H9 (cell line): ENCODE data around the gene SKIL. TPM values are rescaled to one million over a fixed set of nuclear protein-coding genes. Genes with fewer than 3 reads are reported as not detected.
A peak's percentile ranks its signal among the peaks of the same experiment; 100 is the strongest.

Experiments
- DNase-seq: peaks from one replicate; pipeline ENCODE4 v3.0.0-alpha.2; 2017
- H2AFZ ChIP-seq: one replicate; pipeline ENCODE4 v1.6.1; 2013; ENCODE audit warnings: mild to moderate bottlenecking, low read length, control low read depth, moderate library complexity
- H2AK5ac ChIP-seq: 2 replicates; pipeline ENCODE4 v1.6.1; 2013; ENCODE audit warnings: low read length, control low read depth, mixed read lengths; ENCODE audit not compliant: insufficient read length
- H2BK120ac ChIP-seq: one replicate; pipeline ENCODE4 v1.6.1; 2013; ENCODE audit warnings: low read depth, mild to moderate bottlenecking, low read length, control low read depth, inconsistent platforms; ENCODE audit not compliant: poor library complexity, severe bottlenecking
- H2BK12ac ChIP-seq: 2 replicates; pipeline ENCODE4 v1.6.1; 2013; ENCODE audit warnings: low read length, control low read depth, mixed read lengths, low read depth; ENCODE audit not compliant: insufficient read length
- H2BK15ac ChIP-seq: 2 replicates; pipeline ENCODE4 v1.6.1; 2013; ENCODE audit warnings: low read depth, low read length, control low read depth
- H2BK20ac ChIP-seq: one replicate; pipeline ENCODE4 v1.6.1; 2013; ENCODE audit warnings: low read depth, mild to moderate bottlenecking, low read length, control low read depth, inconsistent platforms; ENCODE audit not compliant: poor library complexity, severe bottlenecking
- H2BK5ac ChIP-seq: 2 replicates; pipeline ENCODE4 v1.6.1; 2013; ENCODE audit warnings: low read length, control low read depth, mixed read lengths; ENCODE audit not compliant: insufficient read length
- H3K14ac ChIP-seq: 2 replicates; pipeline ENCODE4 v1.6.1; 2013; ENCODE audit warnings: low read length, control low read depth; ENCODE audit not compliant: insufficient read depth
- H3K18ac ChIP-seq: 2 replicates; pipeline ENCODE4 v1.6.1; 2013; ENCODE audit warnings: low read depth, mild to moderate bottlenecking, mixed read lengths, low read length, control low read depth; ENCODE audit not compliant: insufficient read length
- H3K23ac ChIP-seq: 2 replicates; pipeline ENCODE4 v1.6.1; 2013; ENCODE audit warnings: low read length, control low read depth, mixed read lengths, low read depth; ENCODE audit not compliant: insufficient read length
- H3K23me2 ChIP-seq: 2 replicates; pipeline ENCODE4 v1.6.1; 2013; ENCODE audit warnings: low read depth, mild to moderate bottlenecking, mixed read lengths, low read length, control low read depth; ENCODE audit not compliant: insufficient read length, poor library complexity, severe bottlenecking
- H3K27ac ChIP-seq: 2 replicates; pipeline ENCODE4 v1.5.1; 2013; ENCODE audit warnings: low read length, control low read depth, mixed read lengths, low read depth; ENCODE audit not compliant: insufficient read length
- H3K27me3 ChIP-seq: 2 replicates; pipeline ENCODE4 v1.6.1; 2013; ENCODE audit warnings: low read length, control low read depth, inconsistent platforms; ENCODE audit not compliant: insufficient read depth
- H3K4ac ChIP-seq: 2 replicates; pipeline ENCODE4 v1.6.1; 2013; ENCODE audit warnings: low read depth, mild to moderate bottlenecking, control low read depth, inconsistent platforms, low read length, moderate library complexity
- H3K4me1 ChIP-seq: 2 replicates; pipeline ENCODE4 v1.6.1; 2013; ENCODE audit warnings: low read length, control low read depth, inconsistent platforms; ENCODE audit not compliant: insufficient read depth
- H3K4me2 ChIP-seq: 2 replicates; pipeline ENCODE4 v1.6.1; 2013; ENCODE audit warnings: low read length, control low read depth, mixed read lengths; ENCODE audit not compliant: insufficient read length, insufficient read depth
- H3K56ac ChIP-seq: 2 replicates; pipeline ENCODE4 v1.6.1; 2013; ENCODE audit warnings: low read depth, mild to moderate bottlenecking, mixed read lengths, low read length, control low read depth; ENCODE audit not compliant: insufficient read length
- H3K79me1 ChIP-seq: 2 replicates; pipeline ENCODE4 v1.6.1; 2013; ENCODE audit warnings: low read depth, mild to moderate bottlenecking, moderate library complexity, low read length, control low read depth, inconsistent platforms; ENCODE audit not compliant: insufficient read depth, poor library complexity, severe bottlenecking
- H3K79me2 ChIP-seq: 2 replicates; pipeline ENCODE4 v1.6.1; 2013; ENCODE audit warnings: low read length, control low read depth, inconsistent platforms; ENCODE audit not compliant: insufficient read depth
- H3K9ac ChIP-seq: 2 replicates; pipeline ENCODE4 v1.6.1; 2013; ENCODE audit warnings: low read length, control low read depth, mixed read lengths; ENCODE audit not compliant: insufficient read length; ENCODE audit errors: extremely low read depth
- H3K9me3 ChIP-seq: one replicate; pipeline ENCODE4 v1.6.1; 2013; ENCODE audit warnings: low read depth, low read length, inconsistent platforms; ENCODE audit not compliant: control insufficient read depth
- H3T11ph ChIP-seq: one replicate; pipeline ENCODE4 v1.6.1; 2013; ENCODE audit warnings: mild to moderate bottlenecking, low read length, control low read depth, inconsistent platforms
- H4K20me1 ChIP-seq: one replicate; pipeline ENCODE4 v1.6.1; 2013; ENCODE audit not compliant: control insufficient read depth, insufficient read length, insufficient read depth
- H4K5ac ChIP-seq: 2 replicates; pipeline ENCODE4 v1.6.1; 2013; ENCODE audit warnings: low read depth, mild to moderate bottlenecking, mixed read lengths, low read length, control low read depth; ENCODE audit not compliant: insufficient read length
- H4K8ac ChIP-seq: replicated peaks from 2 replicates; pipeline ENCODE4 v1.6.1; 2013; ENCODE audit warnings: low read length, control low read depth, mixed read lengths, low read depth; ENCODE audit not compliant: insufficient read length
- H4K91ac ChIP-seq: 2 replicates; pipeline ENCODE4 v1.6.1; 2013; ENCODE audit warnings: low read depth, mild to moderate bottlenecking, moderate library complexity, mixed read lengths, low read length, control low read depth; ENCODE audit not compliant: insufficient read length
- H3K27ac Mint-ChIP-seq, 3 experiments: 2 replicates in 2 of 3; 3 replicates in 1 of 3; pipeline ENCODE4 v1.8.0; 2020 to 2021; ENCODE audit warnings: mixed read lengths in 3 of 3, mild to moderate bottlenecking in 1 of 3, moderate library complexity in 1 of 3
- H3K27me3 Mint-ChIP-seq: 2 replicates; pipeline ENCODE4 v1.8.0; 2021; ENCODE audit warnings: low read depth, mild to moderate bottlenecking, moderate library complexity, mixed read lengths
- H3K36me3 Mint-ChIP-seq, 3 experiments: 2 replicates in 2 of 3; 3 replicates in 1 of 3; pipeline ENCODE4 v1.8.0; 2020 to 2021; ENCODE audit warnings: low read depth in 3 of 3, mixed read lengths in 3 of 3; ENCODE audit not compliant: insufficient read depth in 1 of 3
- H3K4me1 Mint-ChIP-seq, 2 experiments: 2 replicates each; pipeline ENCODE4 v1.8.0; 2020; ENCODE audit warnings: mixed read lengths in 2 of 2
- H3K4me3 Mint-ChIP-seq, 2 experiments: 2 replicates in 1 of 2; 3 replicates in 1 of 2; pipeline ENCODE4 v1.8.0; 2020 to 2021; ENCODE audit warnings: mild to moderate bottlenecking in 2 of 2, mixed read lengths in 2 of 2, moderate library complexity in 1 of 2
- H3K9me3 Mint-ChIP-seq, 2 experiments: 2 replicates in 1 of 2; 3 replicates in 1 of 2; pipeline ENCODE4 v1.8.0; 2020; ENCODE audit warnings: mild to moderate bottlenecking in 2 of 2, mixed read lengths in 2 of 2, moderate library complexity in 1 of 2
- WGBS: extraction: QIAGEN DNeasy Blood & Tissue Kit; methylation state at CpG from one replicate; pipeline ENCODE4 v1.1.7; 2013; ENCODE audit warnings: missing lambda C conversion rate, low lambda C conversion rate, mixed read lengths; ENCODE audit not compliant: insufficient read length; ENCODE audit errors: extremely low coverage; 5-methylcytosine and 5-hydroxymethylcytosine counted together
- total RNA-seq: library from RNA; stranded (reverse); gene quantifications from 2 replicates; pipeline ENCODE4 v1.2.1, GENCODE V29; 2021
- TF ChIP-seq, protein P1 (sequence below): fragments of 200-600 bp; sonication (generic); conservative IDR thresholded peaks from 3 replicates; pipeline ENCODE4 v1.8.0; 2021; ENCODE audit warnings: antibody characterized with exemption, mild to moderate bottlenecking

Gene SKIL
- total RNA-seq, 1 experiment from 2014 or later = 170 TPM

DNA sequence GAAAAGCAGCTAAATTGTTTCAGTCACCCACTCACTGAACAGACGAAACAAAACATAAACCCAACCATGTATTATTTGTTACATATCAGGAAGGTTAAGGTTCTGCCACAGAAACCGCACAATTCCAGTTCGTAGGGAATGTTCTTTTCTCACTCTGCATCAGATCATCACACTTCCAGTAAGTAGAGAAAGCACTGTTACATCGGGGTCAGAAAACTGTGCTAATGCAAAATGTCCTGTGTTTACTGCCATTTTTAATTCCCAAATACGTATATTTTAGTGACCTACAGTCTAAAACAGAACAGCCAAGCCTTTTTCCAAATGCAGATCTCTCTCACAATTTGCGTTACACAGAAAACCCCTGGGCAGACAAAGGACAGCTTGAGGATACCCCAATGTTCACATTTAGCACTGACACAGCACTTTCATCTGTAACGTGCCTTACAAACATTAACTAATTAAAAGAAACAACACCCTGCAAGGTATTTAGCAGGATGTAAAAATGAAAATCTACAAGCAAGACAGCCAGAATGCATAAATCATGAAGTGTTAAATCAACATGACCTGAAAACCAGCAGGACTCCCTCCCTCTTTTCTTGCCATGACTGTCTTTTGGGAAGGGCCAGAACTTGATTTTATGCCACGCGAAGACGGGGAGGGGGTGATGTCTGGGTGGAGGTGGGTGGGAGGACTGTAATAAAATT, 34.8 kb upstream of the SKIL start:
- H3K4me3 Mint-ChIP-seq = 0 out of 5 replicates have a peak overlapping the region, but pooled peaks of 1 of the 2 experiments have one; percentile 26
- no peaks in the 10 kb centered on the region for H3K9me3 ChIP-seq

More for the DNA sequence above, 34.8 kb upstream of the SKIL start:
- H2BK120ac ChIP-seq = no peak overlapping the region
- H3K79me2 ChIP-seq = no peaks in the 10 kb centered on the region
- Mint-ChIP-seq H3K27ac (no peak overlapping the region; a peak in 2 of 7 replicates), H3K4me1 (peaks cover 34 to 35% of the 10 kb centered on the region in 2 experiments), H3K9me3 (peaks cover 18 to 20% of the 10 kb centered on the region in 2 experiments), H3K27me3 (peaks cover 21% of the 10 kb centered on the region), H3K36me3 (peaks cover 7 to 19% (median 13%) of the 10 kb centered on the region in 3 experiments)
- no peak overlapping the region for H3T11ph ChIP-seq
- no peak overlapping the region for H3K4ac ChIP-seq
- no peaks in the 10 kb centered on the region for H3K79me1 ChIP-seq
- no peaks in the 10 kb centered on the region; the same call in 1 of the 2 replicates for H3K4me1 ChIP-seq
- H2BK12ac ChIP-seq = no peak overlapping the region
- no peak overlapping the region for H2BK5ac ChIP-seq
- TF ChIP-seq, protein P1, sequence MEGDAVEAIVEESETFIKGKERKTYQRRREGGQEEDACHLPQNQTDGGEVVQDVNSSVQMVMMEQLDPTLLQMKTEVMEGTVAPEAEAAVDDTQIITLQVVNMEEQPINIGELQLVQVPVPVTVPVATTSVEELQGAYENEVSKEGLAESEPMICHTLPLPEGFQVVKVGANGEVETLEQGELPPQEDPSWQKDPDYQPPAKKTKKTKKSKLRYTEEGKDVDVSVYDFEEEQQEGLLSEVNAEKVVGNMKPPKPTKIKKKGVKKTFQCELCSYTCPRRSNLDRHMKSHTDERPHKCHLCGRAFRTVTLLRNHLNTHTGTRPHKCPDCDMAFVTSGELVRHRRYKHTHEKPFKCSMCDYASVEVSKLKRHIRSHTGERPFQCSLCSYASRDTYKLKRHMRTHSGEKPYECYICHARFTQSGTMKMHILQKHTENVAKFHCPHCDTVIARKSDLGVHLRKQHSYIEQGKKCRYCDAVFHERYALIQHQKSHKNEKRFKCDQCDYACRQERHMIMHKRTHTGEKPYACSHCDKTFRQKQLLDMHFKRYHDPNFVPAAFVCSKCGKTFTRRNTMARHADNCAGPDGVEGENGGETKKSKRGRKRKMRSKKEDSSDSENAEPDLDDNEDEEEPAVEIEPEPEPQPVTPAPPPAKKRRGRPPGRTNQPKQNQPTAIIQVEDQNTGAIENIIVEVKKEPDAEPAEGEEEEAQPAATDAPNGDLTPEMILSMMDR = no peak
- H2BK20ac ChIP-seq = no peak overlapping the region
- no peak overlapping the region for H3K14ac ChIP-seq
- H3K27ac ChIP-seq = no peak overlapping the region
- no peak overlapping the region for H3K18ac ChIP-seq
- no peak overlapping the region for H4K5ac ChIP-seq
- no peak overlapping the region for H3K23ac ChIP-seq
- peak overlapping the region; percentile 10 for H3K4me2 ChIP-seq
- H2AK5ac ChIP-seq = no peak overlapping the region
- no peak overlapping the region for H4K91ac ChIP-seq
- H3K23me2 ChIP-seq = no peaks in the 10 kb centered on the region
- WGBS = no CpG with 5 or more reads among the region's 10 CpGs
- DNase-seq = no peak
- H4K8ac ChIP-seq = no peak overlapping the region
- H4K20me1 ChIP-seq = no peaks in the 10 kb centered on the region
- H2BK15ac ChIP-seq = no peak overlapping the region
- no peak overlapping the region for H3K9ac ChIP-seq
- no peak overlapping the region for H3K56ac ChIP-seq
- H2AFZ ChIP-seq = no peak overlapping the region
- H3K27me3 ChIP-seq = no peaks in the 10 kb centered on the region
